Ureter (tissue), 1 donor: ENCODE measurements around the gene MYO1B. TPM values are rescaled to one million over a fixed set of nuclear protein-coding genes. Genes with fewer than 3 reads are reported as not detected.
"Not testable (repeated sequence)": the region's sequence is repeated elsewhere in the genome, so short reads cannot be mapped to it uniquely, and the experiment has no call there.

Source experiments
- DNase-seq: peaks from one replicate; pipeline ENCODE4 v3.0.0-alpha.2; 2020; ENCODE audit warnings: low spot score
- total RNA-seq: library from RNA; stranded (reverse); gene quantifications from one replicate; pipeline ENCODE4 v1.2.4, GENCODE V29; 2023
- donor health status: DM: yes; HTN: yes; CAD: no.

MYO1B gene
- total RNA-seq, 1 donor from 2014 or later, result 87.6 TPM

- DNase-seq, result no peak
Measured at GRCh38 chr2:191451116-191451515, 205.9 kb downstream of the MYO1B start.

- no peak for DNase-seq
Measured at GRCh38 chr2:191452065-191452464, 206.9 kb downstream of the MYO1B start.

- DNase-seq, result no peak
Measured at GRCh38 chr2:191453761-191454160, 208.6 kb downstream of the MYO1B start.

- DNase-seq, result not testable (repeated sequence)
Measured at GRCh38 chr2:191456506-191456905, 211.3 kb downstream of the MYO1B start.

- DNase-seq, result no peak
Measured at GRCh38 chr2:191459158-191459557, 214.0 kb downstream of the MYO1B start.

- DNase-seq, result no peak
Measured at GRCh38 chr2:191462370-191462769, 217.2 kb downstream of the MYO1B start.

- no peak for DNase-seq
Measured at GRCh38 chr2:191463790-191464189, 218.6 kb downstream of the MYO1B start.

GRCh38 chr2:191465766-191466420 lies 220.7 kb downstream of the MYO1B start:
- no peak for DNase-seq

- DNase-seq, result no peak
Measured at GRCh38 chr2:191467113-191467512, 221.9 kb downstream of the MYO1B start.

GRCh38 chr2:191470306-191470705 lies 225.1 kb downstream of the MYO1B start:
- DNase-seq, result no peak

GRCh38 chr2:191474464-191474863 lies 229.3 kb downstream of the MYO1B start:
- DNase-seq, result no peak

Other genes starting within 250 kb of the MYO1B start
- gene STAT1, start 231.2 kb upstream of the MYO1B start, total RNA-seq, result 84.1 TPM
- gene STAT4, start 94.4 kb upstream of the MYO1B start, total RNA-seq, result 5.3 TPM